Panc1 (cell line): Measurements from ENCODE around the gene CTDP1. TPM values are rescaled to one million over a fixed set of nuclear protein-coding genes. Genes with fewer than 3 reads are reported as not detected.

Experiments used
- ATAC-seq: fragments of 200-7000 bp; cut with Tn5 transposase; 2 replicates; pipeline ENCODE4 v1.9.1; 2020; ENCODE audit warnings: mild to moderate bottlenecking, moderate library complexity
- BruUV-seq: library from RNA; stranded (reverse); fragments of 400-500 nt; replicated peaks from 2 replicates; lab custom pipeline; 2021; lab: Mats Ljungman, UMichigan
- CTCF ChIA-PET: fragments of 300-600 bp; sonication (Branson Sonifier 250); formaldehyde crosslinking; loops from one replicate; lab custom pipeline; 2022; ENCODE audit warnings: antibody characterized with exemption; lab: Charles Lee
- POLR2A ChIA-PET: fragments of 300-600 bp; sonication (Branson Sonifier 250); formaldehyde crosslinking; loops from one replicate; lab custom pipeline; 2022; ENCODE audit warnings: antibody characterized with exemption; lab: Charles Lee
- DNase-seq: peaks from one replicate; pipeline ENCODE4 v3.0.0-alpha.2; 2010; ENCODE audit warnings: low read depth, low spot score
- H3K27ac ChIP-seq: 2 replicates; pipeline ENCODE4 v1.5.1; 2011; ENCODE audit warnings: mild to moderate bottlenecking, low read length, inconsistent platforms
- H3K27me3 ChIP-seq: fragments of 200-500 bp; sonication (Bioruptor generic); 2 replicates; pipeline ENCODE4 v1.6.0; 2014; ENCODE audit warnings: low read length, inconsistent platforms; ENCODE audit not compliant: control insufficient read depth, insufficient read depth
- H3K36me3 ChIP-seq: fragments of 200-500 bp; sonication (Bioruptor generic); 2 replicates; pipeline ENCODE4 v1.5.1; 2014; ENCODE audit warnings: inconsistent platforms, mild to moderate bottlenecking, low read length, moderate library complexity; ENCODE audit not compliant: control insufficient read depth, insufficient read depth
- H3K4me1 ChIP-seq: 2 replicates; pipeline ENCODE4 v1.5.1; 2011; ENCODE audit warnings: inconsistent platforms, mild to moderate bottlenecking, low read length, moderate library complexity; ENCODE audit not compliant: control insufficient read depth, insufficient read depth
- H3K4me3 ChIP-seq, 2 experiments: 2 replicates each; pipeline ENCODE4 v1.5.1; 2011 to 2012; ENCODE audit warnings: low read depth in 2 of 2, low read length in 2 of 2, mild to moderate bottlenecking in 2 of 2, inconsistent platforms in 1 of 2, moderate library complexity in 1 of 2
- H3K9me3 ChIP-seq: fragments of 200-500 bp; sonication (Bioruptor generic); 2 replicates; pipeline ENCODE4 v1.5.1; 2014; ENCODE audit warnings: low read depth, mild to moderate bottlenecking, inconsistent platforms, low read length, moderate library complexity; ENCODE audit not compliant: control insufficient read depth, insufficient read depth
- CTCF ChIP-seq: fragments of 450-650 bp; IDR thresholded peaks from 2 replicates; pipeline ENCODE4 v1.5.1; 2017; ENCODE audit warnings: mild to moderate bottlenecking
- POLR2AphosphoS5 ChIP-seq: IDR thresholded peaks from 2 replicates; pipeline ENCODE4 v1.6.1; 2012; ENCODE audit warnings: mild to moderate bottlenecking, low read depth, low read length, moderate library complexity
- SIN3A ChIP-seq: IDR thresholded peaks from 2 replicates; pipeline ENCODE4 v1.6.1; 2012; ENCODE audit warnings: low read depth, mild to moderate bottlenecking, low read length, moderate library complexity, borderline replicate concordance; ENCODE audit not compliant: insufficient read depth
- TCF7L2 ChIP-seq: IDR thresholded peaks from 2 replicates; pipeline ENCODE4 v1.6.1; 2011; ENCODE audit warnings: mild to moderate bottlenecking, low read depth, low read length, inconsistent platforms
- in situ Hi-C: cut with HindIII; loops from 2 replicates; pipeline ENCODE4 v1.10.0; 2016; ENCODE audit warnings: low sequenced_read_pairs, low pct_unique_long_range_greater_than_20kb
- intact Hi-C: fragments of 100-400 bp; cut with micrococcal nuclease; formaldehyde crosslinking; loops from one replicate; pipeline ENCODE4 v1.10.0; 2022; ENCODE audit not compliant: unreplicated experiment
- total RNA-seq: library from RNA; stranded (reverse); gene quantifications from one replicate; pipeline ENCODE4 v1.2.1, GENCODE V29; 2021; ENCODE audit not compliant: unreplicated experiment
- TF ChIP-seq, protein P1 (sequence below), 2 experiments: IDR thresholded peaks; 2 replicates each; pipeline ENCODE4 v1.6.1; 2011 to 2012; ENCODE audit warnings: low read depth in 2 of 2, control low read depth in 1 of 2, low read length in 1 of 2, mild to moderate bottlenecking in 1 of 2, moderate library complexity in 1 of 2; ENCODE audit not compliant: insufficient read depth in 1 of 2

CTDP1 gene
- total RNA-seq, 1 experiment from 2014 or later = 52.8 TPM

- H3K27me3 ChIP-seq = no peaks in the 10 kb centered on the region
- ChIA-PET CTCF (interaction anchor here (0.6 kb wide), 1 partner anchor 21 kb away, joined by 5 read pairs; no protein-coding TSS in a partner anchor), POLR2A (no interaction called here)
- H3K4me3 ChIP-seq = peak overlapping the region in 1 of 2 experiments; percentile 9; a peak in 1 of 4 replicates
- H3K4me1 ChIP-seq = peaks cover 5% of the 10 kb centered on the region; the same call in 1 of the 2 replicates
- no peaks in the 10 kb centered on the region for H3K9me3 ChIP-seq
- H3K36me3 ChIP-seq = no peaks in the 10 kb centered on the region
- TF ChIP-seq SIN3A (no peak), CTCF (no peak), TCF7L2 (no peak), POLR2AphosphoS5 (no peak)
- TF ChIP-seq, protein P1, sequence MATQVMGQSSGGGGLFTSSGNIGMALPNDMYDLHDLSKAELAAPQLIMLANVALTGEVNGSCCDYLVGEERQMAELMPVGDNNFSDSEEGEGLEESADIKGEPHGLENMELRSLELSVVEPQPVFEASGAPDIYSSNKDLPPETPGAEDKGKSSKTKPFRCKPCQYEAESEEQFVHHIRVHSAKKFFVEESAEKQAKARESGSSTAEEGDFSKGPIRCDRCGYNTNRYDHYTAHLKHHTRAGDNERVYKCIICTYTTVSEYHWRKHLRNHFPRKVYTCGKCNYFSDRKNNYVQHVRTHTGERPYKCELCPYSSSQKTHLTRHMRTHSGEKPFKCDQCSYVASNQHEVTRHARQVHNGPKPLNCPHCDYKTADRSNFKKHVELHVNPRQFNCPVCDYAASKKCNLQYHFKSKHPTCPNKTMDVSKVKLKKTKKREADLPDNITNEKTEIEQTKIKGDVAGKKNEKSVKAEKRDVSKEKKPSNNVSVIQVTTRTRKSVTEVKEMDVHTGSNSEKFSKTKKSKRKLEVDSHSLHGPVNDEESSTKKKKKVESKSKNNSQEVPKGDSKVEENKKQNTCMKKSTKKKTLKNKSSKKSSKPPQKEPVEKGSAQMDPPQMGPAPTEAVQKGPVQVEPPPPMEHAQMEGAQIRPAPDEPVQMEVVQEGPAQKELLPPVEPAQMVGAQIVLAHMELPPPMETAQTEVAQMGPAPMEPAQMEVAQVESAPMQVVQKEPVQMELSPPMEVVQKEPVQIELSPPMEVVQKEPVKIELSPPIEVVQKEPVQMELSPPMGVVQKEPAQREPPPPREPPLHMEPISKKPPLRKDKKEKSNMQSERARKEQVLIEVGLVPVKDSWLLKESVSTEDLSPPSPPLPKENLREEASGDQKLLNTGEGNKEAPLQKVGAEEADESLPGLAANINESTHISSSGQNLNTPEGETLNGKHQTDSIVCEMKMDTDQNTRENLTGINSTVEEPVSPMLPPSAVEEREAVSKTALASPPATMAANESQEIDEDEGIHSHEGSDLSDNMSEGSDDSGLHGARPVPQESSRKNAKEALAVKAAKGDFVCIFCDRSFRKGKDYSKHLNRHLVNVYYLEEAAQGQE (IDR thresholded peaks at IDR 0.05; ENCODE audit: insufficient read depth in 1 of 2, low read depth in 2 of 2, low read length in 1 of 2) = 0 out of 4 replicates have a peak, but pooled peaks of 1 of the 2 experiments have one; percentile 34
- H3K27ac ChIP-seq = no peak overlapping the region
- intact Hi-C loops = loop anchor here (1.0 to 2.0 kb wide), 2 partner anchors 115 to 264 kb away; no protein-coding TSS in a partner anchor
- ATAC-seq = peak; percentile 93
- BruUV-seq = no TSS peak
- peak; percentile 32 for DNase-seq
- in situ Hi-C loops = no loop called here
Measured at GRCh38 chr18:79644006-79644665, 35.5 kb upstream of the CTDP1 start.

GRCh38 chr18:79644666-79645057 is 34.9 kb upstream of the CTDP1 start:
- Histone ChIP-seq H3K27me3 (no peaks in the 10 kb centered on the region), H3K4me1 (peaks cover 5% of the 10 kb centered on the region; the same call in 1 of the 2 replicates)
- no peak for TF ChIP-seq TCF7L2
- TF ChIP-seq, protein P1 (IDR thresholded peaks at IDR 0.05; ENCODE audit: insufficient read depth in 1 of 2, low read depth in 2 of 2, low read length in 1 of 2) = no peak
- no peak for TF ChIP-seq SIN3A
- no peak for TF ChIP-seq POLR2AphosphoS5
- no peak for TF ChIP-seq CTCF

More at GRCh38 chr18:79644666-79645057, 34.9 kb upstream of the CTDP1 start:
- in situ Hi-C loops (no loop called here), intact Hi-C loops (loop anchor here (1.0 to 2.0 kb wide), 2 partner anchors 116 to 264 kb away; no protein-coding TSS in a partner anchor)
- H3K36me3 ChIP-seq = no peaks in the 10 kb centered on the region
- no peak for ATAC-seq
- H3K9me3 ChIP-seq = no peaks in the 10 kb centered on the region
- no TSS peak for BruUV-seq
- CTCF ChIA-PET = interaction anchor here (0.6 kb wide), 1 partner anchor 20 kb away, joined by 5 read pairs; no protein-coding TSS in a partner anchor
- POLR2A ChIA-PET = no interaction called here
- no peak overlapping the region for H3K27ac ChIP-seq
- no peak overlapping the region for H3K4me3 ChIP-seq
- no peak for DNase-seq
